GM12873 (cell line): ENCODE results near the gene KAZALD1.

Source experiments
- TF ChIP-seq, protein P1 (sequence below): IDR thresholded peaks from 2 replicates; pipeline ENCODE4 v1.5.1; 2012; ENCODE audit warnings: low read depth, mild to moderate bottlenecking, moderate library complexity, low read length, control low read depth; ENCODE audit not compliant: insufficient read depth; ENCODE audit errors: missing control alignments

The KAZALD1 gene

DNA sequence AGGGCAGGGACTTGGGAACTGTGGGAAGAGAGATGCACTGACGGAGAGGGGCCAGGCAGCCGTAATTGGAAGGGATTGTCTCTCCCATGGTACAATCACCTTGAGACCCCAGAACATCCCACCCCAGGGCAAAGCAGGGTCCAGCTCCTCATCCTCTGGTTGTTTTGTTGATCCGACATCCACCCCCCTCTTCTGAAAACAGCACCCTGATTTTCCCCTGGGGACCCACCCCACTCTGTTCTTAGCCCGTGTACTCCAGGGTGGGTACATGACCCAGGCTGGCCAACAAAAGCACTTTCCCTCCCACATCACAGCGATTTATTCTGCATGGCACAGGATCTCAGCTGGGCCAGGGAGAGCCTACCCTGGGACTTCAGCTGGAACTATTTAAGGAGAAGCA is 45.0 kb upstream of the KAZALD1 start:
- TF ChIP-seq, protein P1, sequence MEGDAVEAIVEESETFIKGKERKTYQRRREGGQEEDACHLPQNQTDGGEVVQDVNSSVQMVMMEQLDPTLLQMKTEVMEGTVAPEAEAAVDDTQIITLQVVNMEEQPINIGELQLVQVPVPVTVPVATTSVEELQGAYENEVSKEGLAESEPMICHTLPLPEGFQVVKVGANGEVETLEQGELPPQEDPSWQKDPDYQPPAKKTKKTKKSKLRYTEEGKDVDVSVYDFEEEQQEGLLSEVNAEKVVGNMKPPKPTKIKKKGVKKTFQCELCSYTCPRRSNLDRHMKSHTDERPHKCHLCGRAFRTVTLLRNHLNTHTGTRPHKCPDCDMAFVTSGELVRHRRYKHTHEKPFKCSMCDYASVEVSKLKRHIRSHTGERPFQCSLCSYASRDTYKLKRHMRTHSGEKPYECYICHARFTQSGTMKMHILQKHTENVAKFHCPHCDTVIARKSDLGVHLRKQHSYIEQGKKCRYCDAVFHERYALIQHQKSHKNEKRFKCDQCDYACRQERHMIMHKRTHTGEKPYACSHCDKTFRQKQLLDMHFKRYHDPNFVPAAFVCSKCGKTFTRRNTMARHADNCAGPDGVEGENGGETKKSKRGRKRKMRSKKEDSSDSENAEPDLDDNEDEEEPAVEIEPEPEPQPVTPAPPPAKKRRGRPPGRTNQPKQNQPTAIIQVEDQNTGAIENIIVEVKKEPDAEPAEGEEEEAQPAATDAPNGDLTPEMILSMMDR: no peak

DNA sequence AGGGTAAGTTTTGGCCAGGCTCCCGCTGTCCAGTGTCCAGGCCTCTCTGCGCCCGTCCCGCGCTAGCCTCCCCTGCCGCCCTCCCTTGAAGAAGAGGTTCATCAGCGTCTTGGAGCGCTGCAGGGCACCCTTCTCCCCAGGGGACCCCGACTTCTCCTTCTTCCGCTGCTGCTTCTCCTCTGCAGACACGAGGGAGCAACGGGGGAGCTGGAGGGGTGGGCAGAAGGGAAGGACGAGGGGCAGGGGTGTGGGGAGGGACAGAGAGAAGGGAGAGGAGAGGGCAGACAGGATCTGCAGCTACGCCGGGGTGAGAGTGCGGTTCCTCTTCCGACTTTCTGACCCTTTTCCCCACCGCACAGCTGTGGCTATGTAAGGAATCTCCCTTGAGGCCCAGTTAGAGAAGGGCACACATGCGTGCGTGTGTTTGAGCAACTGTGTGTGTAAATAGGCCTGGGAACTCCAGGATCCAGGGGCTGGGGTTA is 43.6 kb upstream of the KAZALD1 start:
- TF ChIP-seq, protein P1: no peak

DNA sequence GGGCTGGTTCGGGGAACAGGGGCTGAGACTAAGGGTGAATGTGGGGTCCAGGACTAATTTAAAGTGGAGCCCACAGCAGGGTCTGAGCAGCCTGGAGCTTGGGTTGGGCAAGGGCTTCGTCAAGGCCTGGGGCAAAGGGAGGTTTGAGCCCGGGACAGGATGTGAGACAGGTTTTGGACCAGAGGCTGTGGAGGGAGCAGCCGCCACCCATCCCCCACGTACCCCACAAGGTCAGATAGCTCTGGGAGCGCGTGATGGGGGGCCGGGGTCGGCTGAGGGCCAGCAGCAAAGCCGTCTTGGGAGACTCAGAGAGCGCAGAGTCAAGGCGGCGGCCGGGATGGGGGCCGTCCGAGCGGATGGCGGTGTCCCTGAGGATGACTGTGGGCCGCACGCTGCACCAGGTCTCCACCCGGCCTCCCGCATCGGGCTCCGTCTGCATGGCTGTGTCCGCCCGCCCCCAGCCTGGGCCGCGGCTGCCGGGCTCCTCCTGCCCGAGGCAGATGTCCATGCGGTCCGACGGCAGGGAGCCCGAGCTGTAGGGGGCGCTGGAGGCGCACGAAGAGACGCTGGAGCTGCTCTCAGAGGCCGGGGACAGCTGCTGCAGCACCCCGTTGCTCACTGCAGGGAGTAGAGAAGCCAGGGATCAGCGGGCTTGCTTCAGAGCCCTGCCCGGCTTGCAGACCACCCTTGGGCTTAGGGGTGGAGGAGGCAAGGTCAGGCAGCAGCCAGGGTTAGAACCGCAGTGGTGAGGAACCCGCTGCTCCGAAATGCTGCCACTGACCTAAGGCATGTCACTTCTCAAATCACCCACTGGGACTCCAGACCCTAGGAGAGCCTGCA is 43.0 kb upstream of the KAZALD1 start:
- TF ChIP-seq, protein P1: peak; percentile 75

DNA sequence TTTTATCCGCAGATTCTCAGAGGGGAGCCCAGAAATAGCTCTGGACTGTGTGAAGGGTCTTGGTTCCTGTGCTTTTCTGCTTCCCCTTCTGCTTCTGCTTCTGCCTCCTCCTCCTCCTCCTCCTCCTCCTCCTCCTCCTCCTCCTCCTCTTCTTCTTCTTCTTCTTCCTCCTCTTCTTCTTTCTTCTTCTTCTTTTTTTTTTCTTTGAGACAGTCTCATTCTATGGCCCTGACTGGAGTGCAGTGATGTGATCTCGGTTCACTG is 42.4 kb upstream of the KAZALD1 start:
- TF ChIP-seq, protein P1: no peak

DNA sequence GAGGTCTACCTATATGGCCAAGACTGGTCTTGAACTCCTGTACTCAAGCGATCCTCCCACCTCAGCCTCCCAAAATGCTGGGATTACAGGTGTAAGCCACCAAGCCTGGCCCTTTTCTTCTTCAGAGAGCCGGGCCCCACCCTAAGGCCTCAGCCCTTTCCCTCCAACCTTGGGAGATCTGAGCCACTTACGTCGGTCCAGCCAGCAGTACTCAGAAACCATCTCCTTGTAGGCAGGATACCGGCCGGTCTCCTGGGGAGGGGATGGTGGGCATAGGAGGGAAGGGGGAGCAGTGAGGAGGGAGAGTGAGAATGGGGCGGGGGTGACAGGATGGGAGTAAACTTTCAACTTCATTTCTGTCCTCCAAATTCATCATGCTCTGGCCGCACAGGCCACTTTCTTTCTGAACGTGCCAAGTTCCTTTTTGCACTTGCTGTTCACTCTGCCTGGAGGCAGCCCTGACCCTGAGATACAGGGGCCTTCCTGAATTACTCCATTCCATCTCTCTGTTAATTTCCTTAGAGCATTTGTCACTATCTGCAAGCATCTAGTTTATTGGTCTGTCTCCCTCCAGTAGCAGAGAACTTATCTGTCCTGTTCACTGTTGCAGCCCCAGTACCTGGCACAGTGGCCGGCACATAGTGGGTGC is 41.2 kb upstream of the KAZALD1 start:
- TF ChIP-seq, protein P1: no peak

DNA sequence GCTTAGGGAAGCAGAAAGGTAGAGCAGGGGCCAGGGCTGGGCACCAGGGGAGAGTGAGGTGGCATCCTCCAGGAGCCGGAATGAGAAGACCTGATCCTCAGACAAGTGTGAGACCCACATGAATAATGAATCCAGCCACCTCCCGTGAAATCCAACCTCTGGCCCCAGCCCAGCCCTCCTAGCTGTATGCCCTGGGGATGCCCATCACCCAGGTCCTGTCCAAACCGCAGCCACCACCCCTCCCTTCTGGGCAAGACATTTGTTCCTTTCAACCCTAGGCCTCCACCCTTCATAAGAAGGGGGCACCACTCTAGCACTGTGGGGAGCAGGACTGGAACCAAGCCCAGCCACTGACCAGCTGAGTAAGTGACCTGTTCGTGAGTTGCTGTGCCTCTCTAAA is 40.5 kb upstream of the KAZALD1 start:
- TF ChIP-seq, protein P1: no peak

DNA sequence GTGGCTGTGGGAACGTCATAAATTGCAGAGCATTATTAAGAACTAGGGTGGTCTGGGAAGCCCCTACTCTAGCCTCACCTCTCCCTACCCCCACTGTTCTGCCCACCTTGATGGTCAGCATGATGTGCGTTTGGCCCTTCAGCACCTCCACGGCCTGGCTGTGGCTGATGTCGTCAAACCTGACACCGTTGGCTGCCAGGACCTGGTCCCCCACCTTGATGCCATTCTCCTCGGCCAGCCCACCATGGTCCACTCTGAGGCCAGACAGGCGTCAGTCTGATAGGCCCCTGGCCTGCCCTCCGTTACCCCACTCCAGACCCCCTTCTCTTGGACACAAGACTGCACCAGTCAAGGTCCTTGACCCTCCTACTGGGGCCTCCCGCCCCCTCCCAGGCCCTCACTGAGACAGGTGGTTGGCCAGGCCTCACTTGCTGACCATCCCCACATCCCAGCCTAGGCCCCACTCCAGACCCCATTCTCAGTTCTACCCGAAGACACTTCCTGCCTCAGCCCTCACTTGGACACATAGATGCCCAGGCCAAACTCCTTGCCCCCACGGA is 40.0 kb upstream of the KAZALD1 start:
- TF ChIP-seq, protein P1: no peak
